TTC549 (cell line): ENCODE data around the gene CORO2A.

Experiments used
- FAIRE-seq: peaks from 2 replicates; lab custom pipeline; 2012; peaks lifted over from hg19 to GRCh38; lab: Jason Lieb, UNC

The CORO2A gene

DNA sequence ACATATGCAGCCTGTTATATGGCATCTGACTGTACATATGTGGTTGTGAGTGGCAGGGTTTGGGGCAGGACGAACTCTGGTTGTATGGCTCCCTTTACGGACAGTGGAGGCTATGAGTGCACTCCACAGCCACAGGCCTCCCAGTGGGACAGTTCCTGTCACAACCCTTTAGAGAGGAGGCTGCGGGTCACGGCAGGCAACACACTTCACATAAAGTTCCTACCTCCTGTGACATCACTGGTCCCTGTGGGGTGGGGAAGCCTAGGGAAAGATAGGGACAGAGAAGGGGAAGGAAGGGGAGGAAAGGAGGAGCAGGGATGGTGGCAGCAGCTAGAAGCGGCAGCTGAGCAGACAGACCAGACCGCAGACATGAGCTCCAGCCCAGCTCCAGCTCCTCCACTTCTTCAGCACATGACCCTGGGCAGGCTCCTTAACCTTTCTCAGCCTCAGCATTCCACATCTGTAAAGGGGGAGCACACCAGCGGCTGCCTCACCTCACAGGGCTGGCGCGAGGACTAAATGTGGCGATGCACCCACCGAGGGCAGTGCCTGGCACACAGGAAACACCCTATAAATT, 27.4 kb upstream of the CORO2A start:
- no peak for FAIRE-seq

DNA sequence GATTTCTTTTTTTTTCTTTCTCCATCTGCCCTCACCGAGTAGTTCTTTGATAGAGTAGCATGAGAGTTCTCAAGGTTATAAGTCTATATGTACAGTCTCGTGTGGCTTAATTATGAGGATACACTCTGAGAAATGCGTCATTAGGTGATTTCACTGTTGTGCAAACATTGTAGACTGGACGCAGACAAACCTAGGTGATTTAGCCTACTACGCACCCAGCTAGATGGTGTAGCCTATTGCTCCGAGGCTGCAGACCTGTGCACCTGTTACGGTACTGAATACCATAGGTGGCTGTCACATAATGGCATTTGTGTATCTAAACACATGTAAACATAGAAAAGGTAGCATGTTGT, 26.9 kb upstream of the CORO2A start:
- no peak for FAIRE-seq

DNA sequence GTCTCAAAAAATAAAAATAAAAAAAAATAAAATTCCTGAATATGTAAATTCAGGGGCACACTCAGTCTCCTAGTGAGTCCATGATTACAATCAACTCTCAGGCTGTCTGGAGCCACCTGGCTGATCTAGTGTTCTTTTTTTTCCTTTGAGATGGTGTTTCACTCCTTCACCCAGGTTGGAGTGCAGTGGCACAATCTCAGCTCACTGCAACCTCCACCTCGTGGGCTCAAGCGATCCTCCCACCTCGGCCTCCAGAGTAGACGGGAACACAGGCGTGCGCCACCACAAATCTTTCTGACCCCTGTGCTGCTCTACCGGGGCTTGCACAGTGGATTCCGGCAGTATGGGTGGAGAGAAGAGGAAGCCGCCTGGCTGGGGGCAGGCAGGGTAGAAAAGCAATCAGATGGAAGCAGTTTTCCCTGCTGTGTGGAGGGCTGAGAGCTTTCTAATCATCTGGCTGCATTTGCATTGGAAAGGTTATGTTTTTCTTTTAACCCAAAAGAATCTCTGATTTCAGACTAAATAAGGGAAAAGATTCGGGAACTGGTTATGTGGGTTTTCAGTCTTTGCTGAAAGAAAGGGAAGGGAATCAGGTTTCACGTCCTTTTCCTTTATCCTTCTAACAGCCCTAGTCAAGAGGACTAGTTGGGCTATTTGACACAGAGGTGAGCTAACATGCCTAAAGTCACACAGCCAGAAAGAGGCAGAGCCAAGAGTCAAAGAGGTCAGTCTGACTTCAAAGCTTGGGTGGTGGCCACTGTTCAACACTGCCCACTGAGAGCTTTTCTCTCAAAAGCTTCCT, 26.3 kb upstream of the CORO2A start:
- no peak for FAIRE-seq

DNA sequence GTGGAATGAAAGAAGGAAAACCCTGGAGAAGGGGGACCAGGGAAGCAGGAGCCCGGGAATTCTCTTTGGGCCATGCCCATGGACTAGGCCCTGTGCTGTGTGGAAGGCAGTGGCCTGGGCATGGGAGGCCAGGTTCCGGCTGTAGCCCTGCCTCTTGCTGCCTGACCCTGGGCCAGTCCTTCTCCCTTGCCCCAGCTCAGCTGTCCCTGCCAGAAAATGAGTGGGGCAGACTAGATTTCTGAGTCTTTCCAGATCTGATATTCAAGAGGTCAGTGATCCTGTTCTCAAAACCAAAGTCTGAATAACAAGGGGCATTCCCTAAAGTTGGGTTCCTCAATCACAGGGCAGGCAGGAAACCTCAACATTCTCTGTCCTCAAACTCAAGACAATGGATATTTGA, 24.8 kb upstream of the CORO2A start:
- FAIRE-seq: no peak

DNA sequence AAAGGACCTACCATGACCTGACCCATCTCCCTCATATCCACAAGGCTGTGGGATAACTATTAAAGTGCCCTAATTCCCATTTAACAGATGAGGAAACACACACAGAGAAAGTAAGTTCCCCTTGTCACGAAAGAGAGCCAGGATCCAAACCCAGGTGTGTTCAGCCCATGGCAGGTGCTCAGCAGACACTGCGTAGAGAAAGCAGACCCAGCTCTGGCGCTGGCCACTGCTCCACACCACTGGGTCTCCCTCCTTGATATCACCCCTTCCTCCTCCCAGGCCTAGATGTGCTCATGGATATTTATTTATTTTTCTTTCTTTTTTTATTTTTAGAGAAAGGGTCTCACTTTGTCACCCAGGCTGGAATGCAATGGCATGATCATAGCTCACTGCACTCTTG, 24.0 kb upstream of the CORO2A start:
- FAIRE-seq: no peak

DNA sequence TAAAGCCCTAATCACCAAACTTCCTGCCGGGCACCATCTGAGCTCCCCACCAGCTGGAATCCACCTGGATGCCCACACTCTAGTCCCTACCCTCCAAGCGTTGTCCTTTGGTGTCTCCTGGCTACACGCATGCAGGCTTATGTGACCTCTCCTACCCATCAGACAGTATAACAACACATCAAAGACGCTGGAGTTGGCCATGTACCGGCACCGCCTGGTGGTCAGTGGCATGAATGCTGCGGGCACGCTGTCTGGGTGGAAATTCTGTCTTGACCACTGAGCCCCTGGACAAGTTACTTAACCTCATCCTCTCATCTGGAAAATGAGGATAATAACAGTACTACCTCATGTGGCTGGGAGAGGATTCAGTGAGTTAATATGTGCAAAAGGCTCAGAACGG, 23.4 kb upstream of the CORO2A start:
- no peak for FAIRE-seq

DNA sequence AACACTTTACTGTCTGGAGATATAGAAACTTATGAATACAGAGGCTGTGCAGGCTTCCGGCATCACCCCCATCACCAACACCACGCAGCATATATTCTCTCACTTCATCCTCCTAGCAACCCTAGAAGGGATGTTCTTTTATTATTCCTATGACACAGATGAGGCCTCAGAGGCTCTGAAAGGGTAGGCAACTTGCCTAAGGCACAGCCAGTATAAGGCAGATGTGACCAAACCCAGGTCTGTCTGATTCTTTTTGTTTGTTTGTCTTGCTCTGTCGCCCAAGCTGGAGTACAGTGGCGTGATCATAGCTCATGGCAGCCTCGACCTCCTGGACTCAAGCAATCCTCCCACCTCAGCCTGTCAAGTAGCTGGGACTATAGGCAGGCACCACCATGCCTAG, 22.8 kb upstream of the CORO2A start:
- FAIRE-seq: no peak

DNA sequence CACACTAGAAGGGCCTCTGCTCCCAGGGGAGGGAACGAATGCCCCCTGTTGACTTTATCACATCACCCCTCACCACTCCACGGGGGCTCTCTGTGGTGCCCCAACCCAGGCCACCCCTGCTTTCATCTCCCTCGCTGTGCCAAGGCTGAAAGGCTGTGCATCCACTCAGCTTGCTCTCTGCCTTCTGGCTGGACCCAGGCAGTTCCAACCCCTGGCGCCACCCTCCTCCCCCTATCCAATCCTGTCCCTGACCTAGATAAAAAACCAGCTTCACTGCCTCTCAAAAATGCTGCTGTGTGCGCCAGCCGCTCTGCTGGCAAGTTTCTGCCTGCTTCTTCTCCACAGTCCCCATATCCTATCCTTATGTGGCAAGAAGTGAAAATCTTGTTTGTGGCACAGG, 22.4 kb upstream of the CORO2A start:
- no peak for FAIRE-seq

DNA sequence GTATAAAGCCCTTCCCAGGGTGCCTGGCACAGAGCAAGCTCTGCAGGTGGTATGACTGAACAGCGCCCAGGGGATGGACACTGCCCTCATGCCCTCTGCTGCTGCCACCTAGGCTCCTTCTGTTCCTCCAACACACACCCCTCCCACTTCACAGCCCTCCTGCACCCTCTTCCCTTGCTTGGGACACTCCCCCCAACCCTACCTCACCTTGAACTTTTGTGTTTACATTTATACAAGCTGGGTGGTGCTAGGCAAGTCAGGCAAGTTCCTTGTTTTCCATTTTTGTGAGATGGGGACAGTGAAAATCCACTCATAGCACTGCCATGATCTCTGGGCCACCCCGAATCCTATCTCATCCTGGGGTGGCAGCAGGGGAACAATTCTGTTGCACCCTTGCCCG, 18.8 kb upstream of the CORO2A start:
- no peak for FAIRE-seq

DNA sequence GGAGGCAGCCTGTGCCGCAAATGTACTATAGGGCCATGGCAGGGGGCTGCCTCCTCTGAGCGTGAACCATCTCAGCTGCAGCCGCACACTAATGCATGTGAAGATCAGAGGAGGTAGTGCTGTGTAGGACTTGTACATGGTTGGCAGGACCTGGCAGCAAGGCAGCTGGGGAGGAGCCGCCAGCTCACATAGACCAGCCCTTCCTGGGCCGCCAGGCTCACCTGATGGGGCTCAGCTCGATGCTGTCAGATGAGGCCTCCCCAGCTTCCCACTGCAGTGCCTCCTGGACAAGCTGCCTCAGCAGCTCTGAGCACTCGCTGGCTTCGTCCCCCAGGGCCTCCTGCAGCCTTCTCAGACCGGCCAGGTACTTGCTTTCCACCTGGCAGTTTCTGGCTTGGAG, 18.0 kb upstream of the CORO2A start:
- no peak for FAIRE-seq

DNA sequence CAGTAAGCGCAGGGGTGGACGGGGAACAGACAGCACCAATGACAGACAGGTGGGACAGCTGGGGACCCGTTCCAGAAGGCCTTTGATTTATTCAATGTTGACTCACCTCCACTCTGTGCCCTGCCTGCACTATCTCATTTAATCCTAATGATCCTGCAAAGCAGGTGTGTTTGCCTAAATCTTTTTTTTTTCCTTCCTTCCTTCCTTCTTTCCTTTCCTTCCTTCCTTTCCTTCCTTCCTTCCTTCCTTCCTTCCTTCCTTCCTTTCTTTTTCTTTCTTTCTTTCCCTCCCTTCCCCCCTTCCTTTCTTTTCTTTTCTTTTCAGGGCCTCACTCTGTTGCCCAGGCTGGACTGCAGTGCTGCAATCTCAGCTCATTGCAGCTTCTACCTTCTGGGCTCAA, 17.1 kb upstream of the CORO2A start:
- no peak for FAIRE-seq

DNA sequence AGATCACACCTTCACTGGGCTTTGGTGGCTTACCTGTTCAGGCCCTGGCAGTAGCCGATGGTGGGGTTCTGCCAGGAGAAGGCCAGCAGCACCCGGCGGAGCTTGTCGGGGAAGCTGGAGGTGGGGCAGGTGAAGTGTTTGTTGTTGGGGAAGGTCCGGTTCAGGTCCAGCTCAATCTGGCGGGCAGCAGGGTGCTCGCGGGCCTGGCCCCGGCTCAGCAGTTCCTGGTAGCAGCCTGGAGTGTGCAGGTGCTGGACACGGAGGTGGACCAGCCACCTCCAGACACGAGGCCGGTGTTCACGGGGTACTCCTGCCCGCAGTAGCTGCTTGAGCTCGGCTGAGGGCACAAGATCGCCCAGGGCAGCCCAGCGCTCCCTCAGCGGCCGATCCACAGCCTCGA, 16.2 kb upstream of the CORO2A start:
- FAIRE-seq: no peak

DNA sequence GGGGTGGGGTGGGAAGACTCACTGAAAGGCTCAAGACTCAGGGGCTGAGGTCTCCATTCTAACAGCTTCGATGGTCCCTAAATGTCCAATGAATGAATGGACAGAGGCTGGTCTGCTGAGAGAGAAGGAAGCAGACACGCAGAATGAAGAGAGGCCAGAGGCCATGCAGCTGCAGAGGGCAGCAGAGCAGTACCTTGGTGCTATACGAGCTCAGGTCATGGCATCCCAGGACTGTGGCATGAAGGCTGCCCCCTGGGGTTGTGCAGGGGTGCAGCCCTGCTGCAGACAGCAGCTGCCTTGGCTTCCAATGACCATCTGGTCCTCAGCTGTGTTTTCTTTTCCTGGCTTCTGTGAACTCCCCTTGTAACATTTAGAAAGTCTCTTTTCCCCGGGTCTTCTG, 15.2 kb upstream of the CORO2A start:
- no peak for FAIRE-seq

DNA sequence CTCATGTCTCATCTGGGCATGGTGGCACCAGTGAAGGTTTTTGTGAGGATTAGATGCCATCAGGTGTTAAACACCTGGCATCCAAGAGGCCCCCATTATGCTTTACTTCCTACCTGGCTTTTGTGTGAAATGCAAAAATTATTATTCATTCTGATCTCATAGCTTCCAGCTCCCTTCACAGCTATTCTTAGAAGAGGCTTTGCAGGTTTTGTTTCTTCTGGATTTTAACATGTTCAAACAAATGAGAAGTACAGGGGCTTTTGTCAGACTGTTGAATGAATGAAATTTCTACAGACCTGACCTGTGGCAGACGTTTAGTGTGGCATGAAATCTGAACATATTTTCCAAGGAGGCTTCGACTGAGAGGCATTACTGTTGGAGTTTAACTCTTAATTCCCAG, 14.3 kb upstream of the CORO2A start:
- no peak for FAIRE-seq

DNA sequence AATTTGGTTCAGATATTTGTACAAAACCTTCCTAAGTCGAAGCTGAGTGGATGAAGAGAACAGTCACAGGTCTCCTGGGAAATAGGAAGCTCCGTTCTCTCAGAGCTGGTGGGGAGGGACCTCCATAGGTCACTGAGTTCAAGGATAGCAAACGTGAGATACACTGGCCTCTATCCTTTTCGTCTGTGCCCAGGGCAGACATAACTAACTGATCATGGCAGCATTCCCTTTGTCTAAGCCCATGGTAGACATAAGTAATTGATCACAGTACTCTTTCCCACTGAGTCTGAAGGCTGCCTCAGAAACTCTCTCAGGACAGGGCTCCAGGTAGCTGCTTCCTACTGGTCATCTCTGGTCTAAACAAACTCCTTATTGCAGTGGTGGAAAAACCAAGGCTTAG, 12.3 kb upstream of the CORO2A start:
- no peak for FAIRE-seq

DNA sequence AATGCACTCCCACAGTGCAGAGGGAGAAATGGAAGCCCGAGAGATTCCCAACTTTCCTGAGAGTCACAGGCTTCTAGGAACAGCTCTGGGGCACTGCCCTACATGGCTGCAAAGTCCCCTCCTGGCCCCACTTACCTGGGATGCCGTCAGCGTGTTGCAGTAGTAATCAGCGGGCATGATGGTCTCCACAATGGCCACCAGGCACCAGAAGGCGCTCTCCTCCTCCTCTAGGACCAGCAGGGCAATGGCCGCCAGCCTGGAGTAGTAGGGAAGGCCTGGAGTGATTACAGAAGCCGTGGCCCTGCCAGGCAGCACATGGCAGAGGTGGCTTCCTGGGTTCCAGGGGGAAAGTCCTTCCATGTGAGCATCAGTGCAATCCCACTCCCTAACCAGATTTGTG, 10.7 kb upstream of the CORO2A start:
- no peak for FAIRE-seq

DNA sequence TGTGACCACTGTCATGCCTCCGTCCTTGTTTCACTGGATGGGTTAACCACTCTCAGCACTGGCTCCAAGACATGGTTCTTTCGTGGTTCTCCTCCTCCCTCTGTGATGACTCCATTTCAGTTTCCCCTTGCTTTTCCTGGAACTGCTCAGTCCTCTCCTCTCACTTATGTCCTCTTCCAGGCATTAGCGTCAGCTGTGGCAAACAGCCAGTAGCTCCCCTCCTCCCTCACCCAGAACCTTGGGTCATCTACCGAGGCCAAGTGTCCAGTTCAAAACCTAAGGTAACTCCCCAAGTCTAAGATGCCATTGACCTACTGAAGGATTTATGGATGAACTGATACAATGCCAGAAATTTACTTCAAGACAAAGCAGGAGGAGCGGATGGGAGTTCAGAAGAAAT, 9.8 kb upstream of the CORO2A start:
- FAIRE-seq: no peak

DNA sequence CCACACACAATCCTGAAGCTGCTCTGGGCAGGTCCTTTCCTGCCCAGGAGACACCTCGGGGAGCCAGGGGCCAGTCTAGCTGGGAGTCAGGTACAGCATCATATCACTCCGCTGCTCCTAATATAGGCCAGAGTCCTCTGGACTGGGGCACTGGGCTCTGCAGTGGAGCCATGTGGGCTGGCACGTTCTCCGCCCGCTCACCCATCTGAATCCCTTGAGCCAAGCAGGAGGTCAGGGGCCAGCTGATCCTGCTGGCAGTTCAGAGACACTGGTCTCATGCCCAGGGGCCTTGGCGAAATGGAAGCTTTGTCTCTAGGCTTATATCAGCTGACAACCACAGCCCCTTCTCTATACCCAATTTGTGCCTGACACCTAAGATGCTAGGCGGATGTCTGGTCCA, 9.3 kb upstream of the CORO2A start:
- FAIRE-seq: no peak

DNA sequence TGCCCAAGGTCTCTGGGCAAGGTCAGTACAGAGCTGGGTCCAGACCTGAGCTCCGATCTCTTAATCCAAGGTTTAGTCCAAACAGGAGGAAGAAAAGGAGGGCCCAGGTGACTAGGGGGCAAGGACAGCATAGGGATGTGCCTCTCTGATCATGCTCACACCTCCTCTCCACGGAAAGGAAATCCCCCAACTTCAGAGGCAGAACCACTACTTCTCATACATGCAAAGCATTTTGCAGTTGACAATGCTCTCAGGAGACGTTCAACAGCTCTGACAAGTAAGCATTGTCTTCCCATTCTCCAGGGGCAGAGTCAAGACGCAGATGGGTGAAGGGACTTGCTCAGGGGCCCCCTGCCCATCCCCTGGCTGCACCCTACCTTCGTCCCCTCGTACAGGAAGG, 8.7 kb upstream of the CORO2A start:
- no peak for FAIRE-seq

DNA sequence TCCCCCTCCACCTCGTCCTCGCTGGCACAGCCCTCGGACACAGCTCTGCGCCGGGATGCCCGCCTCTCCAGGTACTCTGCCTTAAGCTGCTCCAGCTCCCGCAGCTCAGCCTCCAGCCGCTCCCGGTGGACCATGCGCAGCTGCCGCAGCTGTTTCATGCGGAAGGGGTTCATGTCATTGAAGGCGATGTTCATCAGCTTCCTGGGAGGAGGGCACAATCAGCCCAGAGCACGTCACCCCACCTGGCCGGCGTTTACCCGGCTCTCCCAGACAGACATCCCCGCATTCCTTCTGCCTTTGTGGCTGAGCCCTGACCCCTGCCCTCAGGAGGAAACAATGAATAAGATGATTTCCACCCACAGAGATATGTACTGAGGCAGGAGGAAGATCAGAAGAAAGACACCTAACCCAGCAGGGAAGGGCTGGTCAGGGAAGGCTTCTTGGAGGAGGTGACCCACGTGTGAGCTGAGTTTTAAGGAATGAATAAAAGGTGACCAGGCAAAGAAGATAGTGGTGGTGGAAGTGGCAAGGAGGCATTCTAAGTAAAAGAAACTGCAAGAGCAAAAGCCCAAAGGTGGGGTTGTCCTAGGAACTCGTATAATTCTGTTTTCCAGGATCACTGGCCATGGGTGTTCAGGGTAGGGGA, 7.1 kb upstream of the CORO2A start:
- FAIRE-seq: no peak

DNA sequence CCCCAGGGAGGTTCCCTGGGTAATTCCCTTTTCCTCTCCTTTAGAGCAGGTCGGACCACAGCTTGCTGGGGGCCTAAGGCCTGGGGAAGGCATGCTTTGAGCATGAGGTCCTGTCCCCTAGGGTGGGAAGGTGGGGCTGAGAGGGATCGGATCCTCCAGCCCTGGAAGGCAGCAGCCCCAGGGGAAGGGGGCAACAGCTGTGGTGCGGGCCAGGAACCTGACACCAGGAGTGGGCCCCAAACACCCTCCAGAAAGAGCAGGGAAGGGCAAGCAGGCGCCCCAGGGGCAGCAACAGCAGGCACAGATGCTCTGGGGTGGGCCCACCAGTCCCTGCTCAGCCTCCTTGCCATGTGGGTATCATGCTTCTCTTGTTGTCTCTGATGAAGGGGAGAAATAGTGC, 3.2 kb upstream of the CORO2A start:
- no peak for FAIRE-seq

DNA sequence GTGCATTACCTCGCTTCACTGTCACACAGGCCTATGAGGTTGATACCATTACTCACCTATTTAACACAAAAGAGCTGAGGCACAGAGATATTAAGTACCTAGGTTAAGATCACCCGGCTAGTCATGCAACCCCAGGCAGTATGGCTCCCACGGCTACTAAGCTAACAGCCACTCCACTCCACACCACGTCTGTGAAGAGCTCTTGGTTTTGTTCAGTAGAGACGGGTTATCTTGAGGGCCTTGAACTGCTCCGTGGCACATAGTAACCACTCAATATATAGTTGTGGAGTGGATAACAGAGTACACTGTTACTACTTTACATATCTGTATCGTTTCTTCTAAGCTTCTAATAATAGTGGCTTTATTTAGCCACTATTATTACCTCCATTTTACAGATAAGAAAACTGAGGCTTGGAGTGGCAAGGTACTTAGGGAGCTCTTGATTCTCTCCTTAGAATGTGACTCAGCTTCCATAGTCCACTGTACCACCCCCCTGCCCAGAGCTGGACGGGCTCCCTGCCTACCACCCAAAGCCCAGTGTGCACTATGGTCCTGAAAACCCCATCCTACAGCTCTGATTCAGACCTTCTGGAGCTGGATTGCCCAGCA, 1.0 kb upstream of the CORO2A start:
- FAIRE-seq: no peak

DNA sequence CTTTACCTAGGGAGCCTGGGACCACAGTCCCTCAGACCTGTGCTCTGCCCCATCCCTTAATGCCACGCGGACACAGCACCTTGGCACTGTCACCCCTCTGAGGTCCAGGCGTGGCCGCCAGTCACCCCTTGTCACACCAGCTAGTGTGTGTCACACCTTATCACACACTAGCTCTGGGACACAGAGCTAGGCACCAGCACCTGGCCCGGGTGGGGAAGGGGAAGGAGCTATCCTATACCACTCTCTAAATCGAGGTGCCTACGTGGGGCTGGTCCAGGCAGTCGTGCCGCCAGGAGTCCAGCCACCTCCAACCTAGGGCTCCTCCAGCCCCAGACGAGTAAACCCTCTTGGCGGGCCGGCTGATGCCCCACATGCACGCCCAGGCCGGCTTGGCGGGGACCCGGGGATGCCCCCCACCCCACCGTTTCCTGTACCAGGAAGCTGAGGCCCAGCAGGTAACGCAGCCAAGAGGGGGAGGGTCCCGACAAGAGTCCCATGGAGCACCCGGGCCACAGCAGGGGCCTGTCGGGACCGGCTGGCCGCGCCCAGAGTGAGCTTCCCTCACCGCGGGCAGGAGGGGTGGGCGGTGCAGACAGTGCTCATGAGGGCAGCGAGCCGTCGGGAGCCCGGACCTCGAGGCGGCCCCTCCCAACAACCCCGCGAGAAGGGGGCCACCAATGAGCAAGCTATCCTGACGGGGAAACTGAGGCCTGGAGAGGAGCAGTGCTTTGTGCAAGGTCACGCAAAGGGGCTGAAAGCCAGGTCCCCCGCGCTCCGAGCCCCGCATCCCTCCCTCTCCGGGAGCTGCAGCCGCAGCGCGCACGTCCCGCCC, 550 bp downstream of the CORO2A start:
- FAIRE-seq: no peak
